ENCODE measurements around the gene TUBA4A. TPM values are rescaled to one million over a fixed set of nuclear protein-coding genes. Genes with fewer than 3 reads are reported as not detected.

The TUBA4A gene
- total RNA-seq, 2 experiments from 2014 or later = 183 to 185 TPM

DNA sequence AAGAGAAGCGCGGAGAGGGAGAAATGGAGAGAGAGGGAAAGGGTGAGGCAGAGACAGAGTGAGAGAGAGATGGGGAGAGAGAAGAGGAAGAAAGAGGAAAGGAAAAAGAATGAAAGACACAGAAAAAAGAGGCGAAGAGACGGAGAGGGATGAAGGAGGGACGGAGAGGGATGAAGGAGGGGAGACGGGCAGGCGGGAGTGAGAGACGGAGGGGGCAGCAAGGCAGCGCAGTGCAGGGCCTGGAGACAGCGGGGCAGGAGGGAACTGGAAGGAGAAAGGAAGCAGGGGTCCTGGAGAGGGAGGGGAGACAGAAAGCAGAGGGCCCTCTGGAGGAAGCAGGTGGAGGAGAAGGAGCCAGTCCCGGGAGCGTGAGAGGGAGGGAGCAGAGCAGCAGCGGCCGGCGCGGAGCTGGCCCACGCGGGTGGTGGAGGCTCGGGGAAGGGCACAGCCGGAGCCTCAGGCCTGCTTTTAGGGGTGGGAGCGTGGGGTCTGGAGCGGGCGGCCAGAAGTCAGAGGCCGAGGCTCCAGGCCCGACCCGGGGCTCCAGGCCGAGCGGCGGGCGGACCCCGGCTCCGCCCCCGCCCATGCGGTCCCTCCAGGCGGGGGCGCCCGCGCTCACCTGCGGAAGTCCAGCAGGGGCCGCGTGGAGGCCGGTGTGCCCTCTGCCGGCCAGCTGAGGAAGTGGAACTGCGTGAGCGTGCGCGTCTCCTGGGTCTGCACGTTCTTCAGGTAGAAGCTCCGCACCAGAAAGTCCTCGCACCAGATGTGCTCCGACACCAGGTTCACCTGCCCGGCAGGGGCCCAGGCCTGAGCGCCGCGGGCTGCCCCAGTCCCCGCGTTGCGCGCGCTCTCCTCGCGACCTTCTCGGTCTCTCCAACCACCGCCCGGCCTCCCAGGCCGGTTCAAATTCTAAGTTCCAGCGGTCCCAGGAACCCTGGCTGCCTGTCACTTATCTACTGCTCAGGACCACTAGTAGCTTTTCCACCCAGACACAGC lies 40.9 kb upstream of the TUBA4A start:
- TF ChIP-seq, protein P1, sequence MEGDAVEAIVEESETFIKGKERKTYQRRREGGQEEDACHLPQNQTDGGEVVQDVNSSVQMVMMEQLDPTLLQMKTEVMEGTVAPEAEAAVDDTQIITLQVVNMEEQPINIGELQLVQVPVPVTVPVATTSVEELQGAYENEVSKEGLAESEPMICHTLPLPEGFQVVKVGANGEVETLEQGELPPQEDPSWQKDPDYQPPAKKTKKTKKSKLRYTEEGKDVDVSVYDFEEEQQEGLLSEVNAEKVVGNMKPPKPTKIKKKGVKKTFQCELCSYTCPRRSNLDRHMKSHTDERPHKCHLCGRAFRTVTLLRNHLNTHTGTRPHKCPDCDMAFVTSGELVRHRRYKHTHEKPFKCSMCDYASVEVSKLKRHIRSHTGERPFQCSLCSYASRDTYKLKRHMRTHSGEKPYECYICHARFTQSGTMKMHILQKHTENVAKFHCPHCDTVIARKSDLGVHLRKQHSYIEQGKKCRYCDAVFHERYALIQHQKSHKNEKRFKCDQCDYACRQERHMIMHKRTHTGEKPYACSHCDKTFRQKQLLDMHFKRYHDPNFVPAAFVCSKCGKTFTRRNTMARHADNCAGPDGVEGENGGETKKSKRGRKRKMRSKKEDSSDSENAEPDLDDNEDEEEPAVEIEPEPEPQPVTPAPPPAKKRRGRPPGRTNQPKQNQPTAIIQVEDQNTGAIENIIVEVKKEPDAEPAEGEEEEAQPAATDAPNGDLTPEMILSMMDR (IDR thresholded peaks at IDR 0.05) = peak; percentile 99
- H3K27me3 Mint-ChIP-seq = peaks cover 7% of the 10 kb centered on the region
- peak overlapping the region; percentile 14 for H3K27ac Mint-ChIP-seq
- H3K9me3 ChIP-seq (ENCODE audit: control insufficient read depth in 1 of 2, insufficient read depth in 1 of 2, low read length in 2 of 2) = peaks cover 0 to 3% of the 10 kb centered on the region in 2 experiments
- peak overlapping the region; percentile 67 for H3K4me3 Mint-ChIP-seq
- POLR2A ChIA-PET = interaction anchor here (0.6 to 3.3 kb wide), 18 partner anchors 8 to 237 kb away, joined by 3 to 55 read pairs (median 7); partner anchors contain the start of genes ABCB6, ANKZF1, ATG9A and CNPPD1
- H3K4me1 ChIP-seq (ENCODE audit: insufficient read depth, low read length) = peaks cover 33% of the 10 kb centered on the region
- no peak overlapping the region for H3K27ac ChIP-seq (ENCODE audit: low read depth in 1 of 2, low read length in 2 of 2)
- intact Hi-C loops (cut with DNase I, micrococcal nuclease) = loop anchor here (1.0 to 10.0 kb wide), 8 partner anchors 15 to 250 kb away; partner anchors contain the start of genes ANKZF1 (in 1 of the 2), ATG9A (in 1 of the 2), CHPF (in 1 of the 2) and CNPPD1 (in 1 of the 2)
- peak; percentile 94 for ATAC-seq (ENCODE audit: poor library complexity)
- no peaks in the 10 kb centered on the region for H3K36me3 ChIP-seq (ENCODE audit: insufficient read depth, low read length)
- H3K4me3 ChIP-seq (ENCODE audit: low read length) = peak overlapping the region; percentile 55
- peak; percentile 78 to 96 (median 88) for DNase-seq
- peaks cover 32% of the 10 kb centered on the region for H3K4me1 Mint-ChIP-seq (ENCODE audit: low read depth)
- CTCF ChIA-PET = interaction anchor here (0.7 to 2.6 kb wide), 42 partner anchors 13 to 414 kb away, joined by 3 to 190 read pairs (median 6); partner anchors contain the start of genes ABCB6, ANKZF1, ATG9A and CNPPD1
- no peaks in the 10 kb centered on the region for H3K9me3 Mint-ChIP-seq
- peaks cover 0 to 3% of the 10 kb centered on the region in 2 experiments for H3K27me3 ChIP-seq (ENCODE audit: control insufficient read depth in 1 of 2, insufficient read depth in 2 of 2, low read length in 2 of 2)
- no peaks in the 10 kb centered on the region for H3K36me3 Mint-ChIP-seq (ENCODE audit: low read depth)

DNA sequence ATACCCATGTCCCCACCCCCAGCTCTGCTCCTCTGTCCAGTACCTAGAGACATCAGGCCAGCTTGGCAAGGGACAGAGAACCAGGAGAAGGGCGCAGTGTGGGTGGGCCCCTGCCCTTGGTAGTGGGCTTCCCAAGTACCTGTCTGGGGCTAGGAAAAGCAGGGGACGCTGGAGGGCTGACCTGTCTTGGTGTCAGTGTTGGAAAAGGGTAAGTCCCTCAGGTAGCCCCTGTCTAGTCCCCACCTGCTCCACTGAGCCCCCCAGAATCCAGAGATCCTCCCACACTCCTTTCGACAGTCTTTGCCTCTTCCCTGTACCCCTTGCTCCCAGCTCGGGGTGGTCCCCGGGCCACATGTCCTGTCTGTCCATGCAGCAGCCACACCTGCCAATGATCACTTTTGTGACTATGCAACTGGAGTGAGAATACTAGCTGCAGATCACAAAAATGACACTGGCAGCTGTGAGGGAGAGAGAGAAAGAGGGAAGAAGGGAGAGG lies 40.1 kb upstream of the TUBA4A start:
- intact Hi-C loops (cut with DNase I, micrococcal nuclease) = loop anchor here in 1 of 2 experiments (2.0 to 10.0 kb wide), 3 partner anchors 41 to 251 kb away; partner anchors contain the start of genes ANKZF1, ATG9A, CHPF and TMEM198
- Mint-ChIP-seq H3K27ac (no peak overlapping the region), H3K36me3 (ENCODE audit: low read depth) (no peaks in the 10 kb centered on the region), H3K27me3 (peaks cover 2% of the 10 kb centered on the region), H3K4me3 (peak overlapping the region; percentile 44), H3K4me1 (ENCODE audit: low read depth) (peaks cover 30% of the 10 kb centered on the region), H3K9me3 (no peaks in the 10 kb centered on the region)
- Histone ChIP-seq H3K4me3 (ENCODE audit: low read length) (no peak overlapping the region), H3K9me3 (ENCODE audit: control insufficient read depth in 1 of 2, insufficient read depth in 1 of 2, low read length in 2 of 2) (no peaks in the 10 kb centered on the region), H3K27me3 (ENCODE audit: control insufficient read depth in 1 of 2, insufficient read depth in 2 of 2, low read length in 2 of 2) (no peaks in the 10 kb centered on the region), H3K4me1 (ENCODE audit: insufficient read depth, low read length) (peaks cover 30% of the 10 kb centered on the region), H3K36me3 (ENCODE audit: insufficient read depth, low read length) (no peaks in the 10 kb centered on the region), H3K27ac (ENCODE audit: low read depth in 1 of 2, low read length in 2 of 2) (no peak overlapping the region)
- DNase-seq (peak in 1 of 14 experiments; percentile 16), ATAC-seq (ENCODE audit: poor library complexity) (no peak)
- ChIA-PET POLR2A (interaction anchor here (1.3 to 3.3 kb wide), 5 partner anchors 15 to 117 kb away, joined by 6 to 55 read pairs (median 26); partner anchors contain the start of genes ANKZF1, ATG9A, CNPPD1 and DNAJB2), CTCF (interaction anchor here (1.4 to 2.6 kb wide), 3 partner anchors 13 to 396 kb away, joined by 4 to 190 read pairs (median 17); partner anchors contain the start of gene DNAJB2)
- TF ChIP-seq, protein P1 (IDR thresholded peaks at IDR 0.05) = no peak

DNA sequence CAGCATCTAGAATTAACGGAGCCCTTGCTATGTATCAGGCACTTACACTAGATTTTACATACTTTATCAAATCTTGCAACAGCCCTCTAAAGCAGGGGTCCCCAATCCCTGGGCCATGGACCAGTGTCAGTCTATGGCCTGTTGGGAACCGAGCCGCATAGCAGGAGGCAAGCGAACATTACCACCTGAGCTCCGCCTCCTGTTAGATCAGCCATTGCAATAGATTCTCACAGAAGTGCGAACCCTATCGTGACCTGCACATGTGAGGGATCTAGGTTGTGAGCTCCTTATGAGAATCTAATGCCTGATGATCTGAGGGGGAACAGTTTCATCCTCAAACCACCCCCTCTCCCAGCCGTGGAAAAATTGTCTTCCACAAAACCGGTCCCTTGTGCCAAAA lies 38.9 kb upstream of the TUBA4A start:
- H3K27me3 Mint-ChIP-seq = no peaks in the 10 kb centered on the region
- no peaks in the 10 kb centered on the region for H3K9me3 ChIP-seq (ENCODE audit: control insufficient read depth in 1 of 2, insufficient read depth in 1 of 2, low read length in 2 of 2)
- peaks cover 27% of the 10 kb centered on the region for H3K4me1 Mint-ChIP-seq (ENCODE audit: low read depth)
- no peaks in the 10 kb centered on the region for H3K9me3 Mint-ChIP-seq
- TF ChIP-seq, protein P1 (IDR thresholded peaks at IDR 0.05) = no peak
- peak in 1 of 14 experiments; percentile 2 for DNase-seq
- no peak overlapping the region for H3K27ac Mint-ChIP-seq
- ChIA-PET POLR2A (interaction anchor here (1.0 to 1.3 kb wide), 2 partner anchors 38 to 63 kb away, joined by 3 to 6 read pairs; partner anchors contain the start of genes ANKZF1, ATG9A and TUBA4A), CTCF (no interaction called here)
- H3K27ac ChIP-seq (ENCODE audit: low read depth in 1 of 2, low read length in 2 of 2) = no peak overlapping the region
- no peaks in the 10 kb centered on the region for H3K36me3 Mint-ChIP-seq (ENCODE audit: low read depth)
- H3K4me1 ChIP-seq (ENCODE audit: insufficient read depth, low read length) = peaks cover 25% of the 10 kb centered on the region
- no peak overlapping the region for H3K4me3 ChIP-seq (ENCODE audit: low read length)
- no peak overlapping the region for H3K4me3 Mint-ChIP-seq
- H3K36me3 ChIP-seq (ENCODE audit: insufficient read depth, low read length) = no peaks in the 10 kb centered on the region
- H3K27me3 ChIP-seq (ENCODE audit: control insufficient read depth in 1 of 2, insufficient read depth in 2 of 2, low read length in 2 of 2) = no peaks in the 10 kb centered on the region
- intact Hi-C loops (cut with DNase I, micrococcal nuclease) = loop anchor here in 1 of 2 experiments (1.0 to 10.0 kb wide), 3 partner anchors 11 to 252 kb away; partner anchors contain the start of genes ANKZF1, ATG9A, CHPF and TMEM198
- no peak for ATAC-seq (ENCODE audit: poor library complexity)
